ENCODE results near the gene NXPH2. TPM values are rescaled to one million over a fixed set of nuclear protein-coding genes. Genes with fewer than 3 reads are reported as not detected.

NXPH2 gene
- total and polyA plus RNA-seq, 2 of the 13 experiments (the other 11 are each of a cell fraction or from before 2014, with no cell fraction given) = not detected

DNA sequence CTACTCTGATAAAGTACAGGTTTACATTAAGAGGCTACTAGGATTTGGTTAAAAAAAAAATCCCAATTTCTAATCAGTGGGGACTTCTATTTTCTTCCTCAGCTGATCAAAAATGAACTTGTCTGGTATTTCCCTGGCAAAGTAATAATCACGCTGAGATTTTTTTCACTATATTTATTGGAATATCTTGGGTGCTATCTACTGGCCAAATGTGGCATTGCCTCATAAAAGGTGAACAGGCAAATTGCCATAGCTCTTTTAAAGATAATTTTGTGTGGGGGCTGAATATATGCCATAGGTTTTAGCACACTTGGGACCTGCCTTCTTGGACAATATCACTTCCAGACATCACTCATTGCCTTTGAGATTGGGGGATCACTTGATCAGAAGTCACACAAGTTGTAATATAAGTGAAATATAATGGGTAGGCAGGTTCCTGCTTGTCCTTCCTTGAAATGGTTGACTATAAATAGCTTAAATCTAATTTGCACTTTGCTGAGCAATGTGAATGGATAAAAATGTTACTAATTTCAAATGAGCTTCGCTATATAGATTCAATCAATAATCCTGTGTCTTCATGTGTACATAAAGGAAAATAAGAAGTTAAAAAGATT lies 7.0 kb upstream of the NXPH2 start (continued):
- TF ChIP-seq, protein P1, sequence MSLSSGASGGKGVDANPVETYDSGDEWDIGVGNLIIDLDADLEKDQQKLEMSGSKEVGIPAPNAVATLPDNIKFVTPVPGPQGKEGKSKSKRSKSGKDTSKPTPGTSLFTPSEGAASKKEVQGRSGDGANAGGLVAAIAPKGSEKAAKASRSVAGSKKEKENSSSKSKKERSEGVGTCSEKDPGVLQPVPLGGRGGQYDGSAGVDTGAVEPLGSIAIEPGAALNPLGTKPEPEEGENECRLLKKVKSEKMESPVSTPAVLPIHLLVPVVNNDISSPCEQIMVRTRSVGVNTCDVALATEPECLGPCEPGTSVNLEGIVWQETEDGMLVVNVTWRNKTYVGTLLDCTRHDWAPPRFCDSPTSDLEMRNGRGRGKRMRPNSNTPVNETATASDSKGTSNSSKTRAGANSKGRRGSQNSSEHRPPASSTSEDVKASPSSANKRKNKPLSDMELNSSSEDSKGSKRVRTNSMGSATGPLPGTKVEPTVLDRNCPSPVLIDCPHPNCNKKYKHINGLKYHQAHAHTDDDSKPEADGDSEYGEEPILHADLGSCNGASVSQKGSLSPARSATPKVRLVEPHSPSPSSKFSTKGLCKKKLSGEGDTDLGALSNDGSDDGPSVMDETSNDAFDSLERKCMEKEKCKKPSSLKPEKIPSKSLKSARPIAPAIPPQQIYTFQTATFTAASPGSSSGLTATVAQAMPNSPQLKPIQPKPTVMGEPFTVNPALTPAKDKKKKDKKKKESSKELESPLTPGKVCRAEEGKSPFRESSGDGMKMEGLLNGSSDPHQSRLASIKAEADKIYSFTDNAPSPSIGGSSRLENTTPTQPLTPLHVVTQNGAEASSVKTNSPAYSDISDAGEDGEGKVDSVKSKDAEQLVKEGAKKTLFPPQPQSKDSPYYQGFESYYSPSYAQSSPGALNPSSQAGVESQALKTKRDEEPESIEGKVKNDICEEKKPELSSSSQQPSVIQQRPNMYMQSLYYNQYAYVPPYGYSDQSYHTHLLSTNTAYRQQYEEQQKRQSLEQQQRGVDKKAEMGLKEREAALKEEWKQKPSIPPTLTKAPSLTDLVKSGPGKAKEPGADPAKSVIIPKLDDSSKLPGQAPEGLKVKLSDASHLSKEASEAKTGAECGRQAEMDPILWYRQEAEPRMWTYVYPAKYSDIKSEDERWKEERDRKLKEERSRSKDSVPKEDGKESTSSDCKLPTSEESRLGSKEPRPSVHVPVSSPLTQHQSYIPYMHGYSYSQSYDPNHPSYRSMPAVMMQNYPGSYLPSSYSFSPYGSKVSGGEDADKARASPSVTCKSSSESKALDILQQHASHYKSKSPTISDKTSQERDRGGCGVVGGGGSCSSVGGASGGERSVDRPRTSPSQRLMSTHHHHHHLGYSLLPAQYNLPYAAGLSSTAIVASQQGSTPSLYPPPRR (CRISPR knock-in tag; IDR thresholded peaks at IDR 0.05; ENCODE audit: borderline replicate concordance) = no peak
- TF ChIP-seq, protein P2, sequence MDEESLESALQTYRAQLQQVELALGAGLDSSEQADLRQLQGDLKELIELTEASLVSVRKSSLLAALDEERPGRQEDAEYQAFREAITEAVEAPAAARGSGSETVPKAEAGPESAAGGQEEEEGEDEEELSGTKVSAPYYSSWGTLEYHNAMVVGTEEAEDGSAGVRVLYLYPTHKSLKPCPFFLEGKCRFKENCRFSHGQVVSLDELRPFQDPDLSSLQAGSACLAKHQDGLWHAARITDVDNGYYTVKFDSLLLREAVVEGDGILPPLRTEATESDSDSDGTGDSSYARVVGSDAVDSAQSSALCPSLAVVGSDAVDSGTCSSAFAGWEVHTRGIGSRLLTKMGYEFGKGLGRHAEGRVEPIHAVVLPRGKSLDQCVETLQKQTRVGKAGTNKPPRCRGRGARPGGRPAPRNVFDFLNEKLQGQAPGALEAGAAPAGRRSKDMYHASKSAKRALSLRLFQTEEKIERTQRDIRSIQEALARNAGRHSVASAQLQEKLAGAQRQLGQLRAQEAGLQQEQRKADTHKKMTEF (CRISPR knock-in tag; IDR thresholded peaks at IDR 0.05) = no peak
- TF ChIP-seq, protein P3, sequence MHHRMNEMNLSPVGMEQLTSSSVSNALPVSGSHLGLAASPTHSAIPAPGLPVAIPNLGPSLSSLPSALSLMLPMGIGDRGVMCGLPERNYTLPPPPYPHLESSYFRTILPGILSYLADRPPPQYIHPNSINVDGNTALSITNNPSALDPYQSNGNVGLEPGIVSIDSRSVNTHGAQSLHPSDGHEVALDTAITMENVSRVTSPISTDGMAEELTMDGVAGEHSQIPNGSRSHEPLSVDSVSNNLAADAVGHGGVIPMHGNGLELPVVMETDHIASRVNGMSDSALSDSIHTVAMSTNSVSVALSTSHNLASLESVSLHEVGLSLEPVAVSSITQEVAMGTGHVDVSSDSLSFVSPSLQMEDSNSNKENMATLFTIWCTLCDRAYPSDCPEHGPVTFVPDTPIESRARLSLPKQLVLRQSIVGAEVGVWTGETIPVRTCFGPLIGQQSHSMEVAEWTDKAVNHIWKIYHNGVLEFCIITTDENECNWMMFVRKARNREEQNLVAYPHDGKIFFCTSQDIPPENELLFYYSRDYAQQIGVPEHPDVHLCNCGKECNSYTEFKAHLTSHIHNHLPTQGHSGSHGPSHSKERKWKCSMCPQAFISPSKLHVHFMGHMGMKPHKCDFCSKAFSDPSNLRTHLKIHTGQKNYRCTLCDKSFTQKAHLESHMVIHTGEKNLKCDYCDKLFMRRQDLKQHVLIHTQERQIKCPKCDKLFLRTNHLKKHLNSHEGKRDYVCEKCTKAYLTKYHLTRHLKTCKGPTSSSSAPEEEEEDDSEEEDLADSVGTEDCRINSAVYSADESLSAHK (CRISPR knock-in tag; IDR thresholded peaks at IDR 0.05; ENCODE audit: borderline replicate concordance) = no peak
- no peak for TF ChIP-seq NR1H2 (CRISPR knock-in tag; IDR thresholded peaks at IDR 0.05; ENCODE audit: borderline replicate concordance, low read depth)
- TF ChIP-seq, protein P4, sequence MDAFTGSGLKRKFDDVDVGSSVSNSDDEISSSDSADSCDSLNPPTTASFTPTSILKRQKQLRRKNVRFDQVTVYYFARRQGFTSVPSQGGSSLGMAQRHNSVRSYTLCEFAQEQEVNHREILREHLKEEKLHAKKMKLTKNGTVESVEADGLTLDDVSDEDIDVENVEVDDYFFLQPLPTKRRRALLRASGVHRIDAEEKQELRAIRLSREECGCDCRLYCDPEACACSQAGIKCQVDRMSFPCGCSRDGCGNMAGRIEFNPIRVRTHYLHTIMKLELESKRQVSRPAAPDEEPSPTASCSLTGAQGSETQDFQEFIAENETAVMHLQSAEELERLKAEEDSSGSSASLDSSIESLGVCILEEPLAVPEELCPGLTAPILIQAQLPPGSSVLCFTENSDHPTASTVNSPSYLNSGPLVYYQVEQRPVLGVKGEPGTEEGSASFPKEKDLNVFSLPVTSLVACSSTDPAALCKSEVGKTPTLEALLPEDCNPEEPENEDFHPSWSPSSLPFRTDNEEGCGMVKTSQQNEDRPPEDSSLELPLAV (CRISPR knock-in tag; conservative IDR thresholded peaks at IDR 0.05; ENCODE audit: low read depth) = no peak
- TF ChIP-seq, protein P5, sequence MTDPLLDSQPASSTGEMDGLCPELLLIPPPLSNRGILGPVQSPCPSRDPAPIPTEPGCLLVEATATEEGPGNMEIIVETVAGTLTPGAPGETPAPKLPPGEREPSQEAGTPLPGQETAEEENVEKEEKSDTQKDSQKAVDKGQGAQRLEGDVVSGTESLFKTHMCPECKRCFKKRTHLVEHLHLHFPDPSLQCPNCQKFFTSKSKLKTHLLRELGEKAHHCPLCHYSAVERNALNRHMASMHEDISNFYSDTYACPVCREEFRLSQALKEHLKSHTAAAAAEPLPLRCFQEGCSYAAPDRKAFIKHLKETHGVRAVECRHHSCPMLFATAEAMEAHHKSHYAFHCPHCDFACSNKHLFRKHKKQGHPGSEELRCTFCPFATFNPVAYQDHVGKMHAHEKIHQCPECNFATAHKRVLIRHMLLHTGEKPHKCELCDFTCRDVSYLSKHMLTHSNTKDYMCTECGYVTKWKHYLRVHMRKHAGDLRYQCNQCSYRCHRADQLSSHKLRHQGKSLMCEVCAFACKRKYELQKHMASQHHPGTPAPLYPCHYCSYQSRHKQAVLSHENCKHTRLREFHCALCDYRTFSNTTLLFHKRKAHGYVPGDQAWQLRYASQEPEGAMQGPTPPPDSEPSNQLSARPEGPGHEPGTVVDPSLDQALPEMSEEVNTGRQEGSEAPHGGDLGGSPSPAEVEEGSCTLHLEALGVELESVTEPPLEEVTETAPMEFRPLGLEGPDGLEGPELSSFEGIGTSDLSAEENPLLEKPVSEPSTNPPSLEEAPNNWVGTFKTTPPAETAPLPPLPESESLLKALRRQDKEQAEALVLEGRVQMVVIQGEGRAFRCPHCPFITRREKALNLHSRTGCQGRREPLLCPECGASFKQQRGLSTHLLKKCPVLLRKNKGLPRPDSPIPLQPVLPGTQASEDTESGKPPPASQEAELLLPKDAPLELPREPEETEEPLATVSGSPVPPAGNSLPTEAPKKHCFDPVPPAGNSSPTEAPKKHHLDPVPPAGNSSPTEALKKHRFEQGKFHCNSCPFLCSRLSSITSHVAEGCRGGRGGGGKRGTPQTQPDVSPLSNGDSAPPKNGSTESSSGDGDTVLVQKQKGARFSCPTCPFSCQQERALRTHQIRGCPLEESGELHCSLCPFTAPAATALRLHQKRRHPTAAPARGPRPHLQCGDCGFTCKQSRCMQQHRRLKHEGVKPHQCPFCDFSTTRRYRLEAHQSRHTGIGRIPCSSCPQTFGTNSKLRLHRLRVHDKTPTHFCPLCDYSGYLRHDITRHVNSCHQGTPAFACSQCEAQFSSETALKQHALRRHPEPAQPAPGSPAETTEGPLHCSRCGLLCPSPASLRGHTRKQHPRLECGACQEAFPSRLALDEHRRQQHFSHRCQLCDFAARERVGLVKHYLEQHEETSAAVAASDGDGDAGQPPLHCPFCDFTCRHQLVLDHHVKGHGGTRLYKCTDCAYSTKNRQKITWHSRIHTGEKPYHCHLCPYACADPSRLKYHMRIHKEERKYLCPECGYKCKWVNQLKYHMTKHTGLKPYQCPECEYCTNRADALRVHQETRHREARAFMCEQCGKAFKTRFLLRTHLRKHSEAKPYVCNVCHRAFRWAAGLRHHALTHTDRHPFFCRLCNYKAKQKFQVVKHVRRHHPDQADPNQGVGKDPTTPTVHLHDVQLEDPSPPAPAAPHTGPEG (CRISPR knock-in tag; IDR thresholded peaks at IDR 0.05) = no peak
- no peak for TF ChIP-seq SIX1 (CRISPR knock-in tag; IDR thresholded peaks at IDR 0.05; ENCODE audit: borderline replicate concordance)
- peak; percentile 56 for TF ChIP-seq RAD21 (CRISPR knock-in tag; IDR thresholded peaks at IDR 0.05)
- TF ChIP-seq ZSCAN29 (CRISPR knock-in tag; conservative IDR thresholded peaks at IDR 0.05) = no peak

Measured in HepG2 (cell line).